Measurements from ENCODE around the gene COL6A1.
"Not testable (repeated sequence)": the region's sequence is repeated elsewhere in the genome, so short reads cannot be mapped to it uniquely, and the experiment has no call there.

The COL6A1 gene

DNA sequence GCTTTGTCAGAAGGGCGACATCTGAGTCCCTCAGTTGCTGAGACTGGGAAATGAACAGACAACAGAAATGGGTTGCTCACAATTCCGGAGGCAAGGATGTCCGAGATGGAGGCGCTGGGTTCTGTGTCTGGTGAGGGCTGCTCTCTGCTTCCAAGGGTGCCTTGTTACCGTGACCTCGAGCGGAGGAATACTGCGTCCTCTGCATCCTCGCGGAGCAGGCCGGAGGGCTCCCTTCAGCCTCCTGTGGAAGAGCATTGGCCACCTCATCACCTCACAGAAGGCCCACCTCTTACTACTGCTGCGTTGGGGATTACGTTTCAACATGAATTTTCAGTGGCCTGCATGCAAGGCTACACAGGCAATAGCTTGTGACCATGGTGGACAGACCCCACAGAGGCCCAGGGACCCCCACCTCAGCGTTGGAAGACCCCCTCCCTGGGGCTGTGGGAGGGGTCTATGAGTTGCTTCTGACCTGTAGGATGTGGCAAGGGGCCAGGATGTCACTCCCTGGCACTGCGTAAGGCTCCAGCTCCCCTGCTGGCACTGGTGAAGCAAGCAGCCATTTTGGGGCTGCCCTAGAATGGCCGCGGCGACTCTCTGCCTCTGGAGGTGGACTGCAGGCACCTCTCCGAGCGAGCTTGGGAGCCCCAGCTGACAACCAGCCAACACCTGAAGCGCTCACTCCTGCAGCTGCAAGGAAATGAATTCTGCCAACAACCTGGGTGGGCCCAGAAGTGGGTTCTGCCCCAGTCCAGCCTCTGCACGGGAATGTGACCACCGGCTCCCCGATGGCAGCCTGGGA lies 36.3 kb upstream of the COL6A1 start:
- no peak for DNase-seq (ENCODE audit: low spot score)

DNA sequence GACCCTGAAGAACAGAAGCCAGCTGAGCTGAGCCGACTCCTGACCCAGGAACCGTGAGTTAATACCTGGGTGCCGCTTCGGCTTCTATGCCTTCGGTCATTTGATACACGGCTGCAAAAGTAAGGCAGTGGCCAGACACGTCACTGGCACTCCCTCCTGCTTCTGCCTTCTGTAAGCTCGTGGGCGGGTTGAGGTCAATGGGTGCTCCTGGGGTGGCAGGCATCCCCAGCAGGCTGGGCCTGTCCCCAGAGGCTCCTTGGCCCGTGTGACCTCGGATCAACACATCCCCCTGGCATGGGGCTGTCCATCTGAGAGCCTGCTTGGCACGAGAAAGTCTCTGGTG lies 35.7 kb upstream of the COL6A1 start:
- DNase-seq (ENCODE audit: low spot score), result no peak

DNA sequence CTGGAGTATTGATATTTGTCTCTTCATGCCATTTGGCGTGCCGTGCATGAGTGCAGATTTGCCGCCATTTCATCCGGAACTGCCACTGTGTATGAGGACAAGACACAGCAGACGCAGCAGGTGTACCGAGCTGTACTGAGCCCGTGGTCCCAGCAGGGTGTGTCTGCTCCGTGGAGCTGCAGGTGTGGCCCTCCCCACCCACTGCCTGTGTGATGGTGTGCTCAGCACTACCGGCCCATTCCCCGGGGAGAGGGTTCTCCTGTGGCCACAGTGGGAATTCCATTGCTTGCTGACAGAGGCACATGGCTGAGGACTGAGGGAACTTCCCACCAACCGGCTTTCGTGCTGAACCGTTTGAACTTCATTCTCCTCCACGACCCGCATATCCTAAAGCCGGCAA lies 34.3 kb upstream of the COL6A1 start:
- DNase-seq (ENCODE audit: low spot score), result no peak

DNA sequence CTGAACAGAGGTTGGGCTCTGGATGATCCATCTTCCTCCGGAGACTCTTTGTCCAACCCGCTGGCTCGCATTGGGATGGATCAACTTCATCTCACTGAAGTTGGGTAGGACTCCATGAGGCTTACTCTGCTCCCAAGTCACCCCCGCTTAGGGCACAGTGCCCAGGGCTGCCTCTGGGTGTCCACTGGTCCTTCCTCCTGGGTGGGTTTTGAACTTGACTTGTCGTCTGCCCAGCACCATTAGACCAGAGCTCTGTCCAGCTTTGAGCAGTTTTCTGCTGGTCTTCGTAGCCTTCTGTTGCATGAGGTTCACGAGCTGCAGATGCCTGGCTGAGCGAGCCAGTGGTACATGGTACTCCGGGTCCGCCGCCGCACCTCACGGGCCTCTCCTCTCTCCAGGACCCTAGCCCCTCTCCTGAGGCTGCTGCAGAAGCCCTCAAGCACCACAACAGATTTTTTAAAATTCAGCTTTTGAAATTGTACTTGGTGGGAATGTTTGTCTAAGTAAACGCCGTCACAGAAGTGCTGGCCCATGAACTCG lies 33.8 kb upstream of the COL6A1 start:
- no peak for DNase-seq (ENCODE audit: low spot score)

DNA sequence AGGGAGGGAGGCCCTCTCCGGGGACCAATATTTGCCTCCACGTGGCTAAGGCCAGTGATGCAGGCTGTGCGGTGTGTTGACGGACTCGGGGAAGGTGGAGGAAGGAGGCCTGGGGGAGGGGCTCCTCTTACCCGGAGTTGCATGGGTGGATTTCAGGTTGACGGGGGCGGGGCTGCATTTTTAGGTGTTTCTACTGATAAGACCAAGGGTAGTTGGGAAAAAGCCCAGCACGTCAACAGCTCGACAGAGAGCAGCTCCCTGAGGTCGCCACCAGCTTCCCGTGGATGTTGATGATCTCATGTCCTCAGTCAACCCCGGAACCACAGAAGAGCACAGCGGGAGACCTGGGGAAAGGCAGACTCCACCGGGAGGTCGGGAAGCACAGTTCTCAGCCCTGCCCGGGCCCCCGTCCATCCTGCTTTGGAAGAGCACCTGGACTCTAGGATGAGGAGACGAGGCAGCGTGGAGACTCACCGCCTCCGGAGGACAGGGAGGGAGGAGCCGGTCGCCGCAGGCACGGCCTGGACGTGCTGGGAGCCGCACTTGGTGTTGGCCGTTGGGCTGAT lies 32.9 kb upstream of the COL6A1 start:
- DNase-seq (ENCODE audit: low spot score), result no peak

DNA sequence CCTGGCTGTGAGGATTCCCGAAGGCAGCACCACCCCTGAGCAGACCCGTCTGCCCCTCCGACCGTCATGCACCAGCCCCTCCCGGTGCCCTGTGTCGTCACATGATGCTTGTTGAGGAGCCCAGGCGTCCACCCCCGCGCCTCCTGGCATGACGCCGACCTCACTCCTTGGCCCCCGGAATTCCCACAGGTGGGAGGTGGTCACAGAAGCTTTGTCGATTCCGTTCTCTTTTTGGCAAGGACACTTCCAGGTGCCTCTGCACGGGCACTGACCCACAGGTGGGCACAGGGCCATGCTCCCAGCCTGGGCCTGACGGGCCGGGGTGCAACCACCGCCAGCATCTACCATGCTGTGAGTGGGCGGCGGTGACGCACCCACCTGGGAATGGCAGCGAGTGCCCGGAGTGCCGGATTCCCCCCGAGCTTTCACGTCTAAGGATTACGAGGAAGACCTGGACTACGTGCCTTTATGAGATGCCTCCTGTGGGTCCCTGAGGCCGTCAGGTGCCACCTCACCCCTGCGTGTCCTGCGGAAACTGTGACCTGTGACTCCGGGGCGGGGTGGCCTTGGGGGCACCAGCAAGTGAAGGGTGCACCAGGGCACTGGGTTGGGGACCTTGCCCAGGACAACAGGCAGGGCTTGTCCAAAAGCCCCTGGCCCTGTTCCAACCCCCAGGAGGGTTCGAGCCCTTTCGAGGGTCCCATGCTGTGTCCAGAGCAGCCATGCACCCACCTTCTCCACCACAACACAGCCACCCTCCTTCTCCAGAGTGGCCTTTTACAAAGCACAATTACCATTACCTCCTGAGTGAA lies 31.4 kb upstream of the COL6A1 start:
- DNase-seq (ENCODE audit: low spot score), result no peak

DNA sequence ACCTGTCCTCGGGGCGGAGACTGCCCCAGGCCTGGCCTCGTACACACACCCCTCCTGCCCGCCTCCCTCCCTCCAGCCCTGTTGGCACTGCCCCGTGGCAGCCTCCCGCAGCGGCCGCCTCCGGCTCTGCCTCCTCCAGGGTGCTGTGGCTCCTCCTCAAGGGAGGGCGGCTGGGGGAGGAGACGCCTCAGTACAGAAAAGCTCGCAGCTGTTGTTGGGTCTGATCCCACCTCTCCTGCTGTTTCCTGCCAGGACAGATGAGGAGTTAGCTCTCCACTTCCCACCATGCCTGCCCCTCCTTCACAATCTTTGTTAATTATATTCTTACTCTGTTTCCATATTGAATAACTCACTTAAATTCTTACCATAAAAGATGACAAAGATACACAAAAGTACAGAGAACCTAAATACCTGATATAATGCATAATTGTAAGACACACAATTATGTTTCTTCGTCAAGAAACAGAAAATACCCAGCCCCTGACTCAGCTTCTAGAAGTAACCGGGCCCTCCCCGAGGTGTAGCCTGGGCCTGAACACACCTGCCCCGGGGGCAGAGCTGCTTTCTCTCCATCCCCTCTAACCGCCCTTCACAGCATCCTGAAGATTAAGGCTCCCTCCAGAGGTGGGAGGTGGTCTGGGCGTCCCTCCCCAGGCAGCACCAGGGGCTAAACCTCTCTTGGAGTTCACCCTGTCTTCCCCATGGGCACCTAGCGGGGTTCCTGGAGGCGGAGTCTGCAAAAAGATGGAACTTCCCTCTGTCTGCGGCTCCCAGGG lies 30.6 kb upstream of the COL6A1 start:
- no peak for DNase-seq (ENCODE audit: low spot score)

DNA sequence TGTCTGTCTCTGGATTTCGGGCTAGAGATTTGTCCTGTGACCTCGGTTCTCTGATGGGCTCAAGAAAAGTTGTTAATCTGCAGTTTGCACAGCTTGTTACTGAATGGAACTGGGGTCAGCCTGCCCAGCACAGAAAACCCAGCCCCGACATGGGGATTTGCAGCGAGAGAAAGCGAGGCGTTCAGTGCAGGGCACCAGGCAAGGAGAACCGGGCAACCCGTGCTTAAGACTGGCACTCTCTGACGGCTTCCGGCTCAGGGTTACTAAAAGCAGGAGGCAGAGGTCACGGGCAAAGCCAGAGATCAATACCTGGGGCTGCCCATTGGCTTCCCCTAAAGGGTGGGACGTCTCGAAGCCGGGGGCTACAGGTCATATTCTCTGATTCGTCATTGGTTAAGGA lies 29.9 kb upstream of the COL6A1 start:
- DNase-seq (ENCODE audit: low spot score), result no peak

DNA sequence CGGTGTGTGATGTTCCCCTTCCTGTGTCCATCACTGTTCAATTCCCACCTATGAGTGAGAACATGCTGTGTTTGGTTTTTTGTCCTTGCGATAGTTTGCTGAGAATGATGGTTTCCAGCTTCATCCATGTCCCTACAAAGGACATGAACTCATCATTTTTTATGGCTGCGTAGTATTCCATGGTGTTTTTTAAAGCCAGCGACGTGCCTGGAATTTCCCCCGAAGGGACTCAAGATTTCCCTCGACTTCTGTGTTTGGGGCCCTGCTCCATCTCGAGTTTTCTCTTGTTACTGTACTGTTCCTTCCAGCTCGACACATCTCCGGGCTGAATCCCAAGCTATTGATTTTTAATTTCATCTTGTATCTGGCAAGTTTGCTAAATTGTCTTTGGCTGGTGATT lies 29.0 kb upstream of the COL6A1 start:
- DNase-seq (ENCODE audit: low spot score), result not testable (repeated sequence)

DNA sequence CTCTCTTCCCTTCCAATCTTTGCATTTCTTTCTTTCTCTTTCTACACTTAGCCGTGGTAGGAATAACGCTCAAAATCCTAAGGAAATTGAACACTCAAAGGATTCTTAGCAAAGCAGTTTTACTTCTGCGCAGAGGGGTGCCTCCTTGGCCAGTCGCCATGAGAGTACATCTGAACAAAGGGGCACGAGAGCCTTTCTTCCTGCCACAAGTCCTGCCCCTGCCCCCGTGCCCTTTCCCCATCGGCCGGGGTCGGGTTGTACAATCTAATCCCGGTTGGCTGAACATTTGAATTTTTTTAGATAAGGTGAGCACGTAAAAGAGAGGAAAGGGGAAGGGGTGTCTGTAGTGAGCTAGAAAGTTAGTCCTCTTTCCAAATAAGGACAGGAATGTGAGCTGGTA lies 28.6 kb upstream of the COL6A1 start:
- no peak for DNase-seq (ENCODE audit: low spot score)

DNA sequence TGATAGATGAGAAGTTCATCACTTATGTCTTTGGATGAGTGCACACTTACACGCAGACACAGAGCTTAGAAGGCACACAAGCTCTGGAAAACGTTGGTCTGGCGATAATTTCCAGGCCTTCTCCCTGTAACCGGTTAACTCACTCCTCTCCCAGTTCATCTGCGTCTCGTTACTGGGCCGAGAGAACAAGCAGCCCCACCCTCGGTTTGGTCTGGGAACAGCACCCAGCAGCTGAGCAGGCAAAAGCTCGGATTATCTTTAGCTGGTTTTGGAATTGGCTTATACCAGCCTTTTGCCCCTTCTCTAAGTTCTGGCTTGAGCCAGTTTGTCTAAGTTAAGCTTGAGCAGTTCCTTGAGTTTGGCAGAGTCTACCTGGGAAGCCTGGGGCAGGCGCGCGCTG lies 27.3 kb upstream of the COL6A1 start:
- DNase-seq (ENCODE audit: low spot score), result no peak

DNA sequence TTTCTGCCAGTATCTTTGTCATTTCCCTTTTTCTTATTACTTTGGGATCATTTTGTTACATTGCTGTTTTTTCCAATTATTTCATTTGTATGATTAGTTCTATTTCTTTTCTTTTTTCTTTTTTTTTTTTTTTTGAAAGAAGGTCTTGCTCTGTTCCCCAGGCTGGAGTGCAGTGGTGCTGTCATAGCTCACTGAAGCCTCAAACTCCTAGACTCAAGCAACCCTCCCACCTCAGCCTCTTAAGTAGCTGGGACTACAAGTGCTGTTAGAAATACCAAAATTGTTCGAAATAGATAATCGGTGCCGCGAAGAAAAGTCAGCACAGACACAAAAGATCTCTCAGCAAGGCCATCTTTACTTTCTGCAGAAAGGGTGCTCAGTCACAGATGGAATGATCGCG lies 26.6 kb upstream of the COL6A1 start:
- DNase-seq (ENCODE audit: low spot score), result no peak

DNA sequence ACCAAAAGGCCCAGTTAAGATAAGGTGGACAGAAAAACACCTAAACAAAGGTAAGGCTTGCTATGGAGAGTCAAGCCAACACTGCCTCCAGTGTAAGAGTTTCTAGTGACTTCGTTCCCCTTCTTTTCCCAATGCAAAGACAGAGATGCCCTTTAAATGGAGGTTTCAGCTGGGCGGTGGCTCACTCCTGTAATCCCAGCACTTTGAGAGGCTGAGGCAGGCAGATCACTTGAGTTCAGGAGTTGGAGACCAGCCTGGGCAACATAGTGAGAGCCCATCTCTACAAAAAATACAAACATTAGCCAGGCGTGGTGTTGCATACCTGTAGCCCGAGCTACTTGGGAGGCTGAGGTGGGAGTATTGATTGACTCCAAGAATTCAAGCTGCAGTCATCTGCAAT lies 24.0 kb upstream of the COL6A1 start:
- DNase-seq (ENCODE audit: low spot score), result no peak

DNA sequence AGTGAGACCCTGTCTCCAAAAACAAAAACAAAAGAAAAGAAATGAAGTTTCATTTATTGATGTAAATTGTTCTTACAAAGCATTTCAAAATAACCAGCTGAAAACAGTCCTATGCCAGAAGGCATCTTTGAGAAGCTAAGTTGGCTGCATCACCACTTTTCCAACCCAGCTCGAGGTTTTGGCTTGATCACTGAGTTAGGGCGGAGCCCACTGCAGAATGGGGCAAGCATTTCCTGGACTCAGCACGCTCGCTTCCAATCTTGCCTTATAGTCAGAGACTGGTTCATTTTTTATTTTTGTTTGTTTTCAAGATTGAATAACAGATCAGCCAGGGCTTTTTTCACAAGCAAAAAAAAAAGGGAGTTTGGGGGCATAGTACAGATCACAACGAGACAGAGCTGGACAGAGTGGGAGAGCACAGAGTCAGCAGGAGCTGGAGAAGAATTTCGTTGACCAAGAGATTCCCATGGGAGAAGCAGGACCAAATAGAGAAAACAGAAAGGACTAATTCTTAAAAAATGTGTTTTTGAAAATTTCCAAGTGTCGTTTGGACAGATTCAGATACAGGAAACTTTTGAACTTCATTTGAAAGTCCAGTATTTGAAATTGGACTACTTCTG lies 23.5 kb upstream of the COL6A1 start:
- DNase-seq (ENCODE audit: low spot score), result no peak

DNA sequence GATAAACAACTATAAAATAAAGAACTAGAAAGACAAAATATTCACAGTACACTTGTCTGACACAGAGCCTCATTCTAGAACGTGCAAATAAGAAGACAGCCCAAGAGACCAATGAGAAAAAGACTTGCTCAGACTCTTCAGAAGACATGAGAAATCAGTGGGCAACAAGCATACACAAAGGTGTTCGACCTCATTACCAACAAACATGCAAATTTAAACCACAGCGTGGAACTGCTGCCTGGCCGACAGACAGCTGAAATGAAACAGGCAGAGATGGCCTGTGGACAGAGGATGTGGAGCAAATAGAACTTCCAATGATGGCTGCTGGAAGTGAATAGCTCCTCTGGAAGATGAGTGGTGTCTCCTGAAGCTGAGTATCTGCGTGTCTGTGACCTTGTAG lies 22.4 kb upstream of the COL6A1 start:
- DNase-seq (ENCODE audit: low spot score), result no peak

DNA sequence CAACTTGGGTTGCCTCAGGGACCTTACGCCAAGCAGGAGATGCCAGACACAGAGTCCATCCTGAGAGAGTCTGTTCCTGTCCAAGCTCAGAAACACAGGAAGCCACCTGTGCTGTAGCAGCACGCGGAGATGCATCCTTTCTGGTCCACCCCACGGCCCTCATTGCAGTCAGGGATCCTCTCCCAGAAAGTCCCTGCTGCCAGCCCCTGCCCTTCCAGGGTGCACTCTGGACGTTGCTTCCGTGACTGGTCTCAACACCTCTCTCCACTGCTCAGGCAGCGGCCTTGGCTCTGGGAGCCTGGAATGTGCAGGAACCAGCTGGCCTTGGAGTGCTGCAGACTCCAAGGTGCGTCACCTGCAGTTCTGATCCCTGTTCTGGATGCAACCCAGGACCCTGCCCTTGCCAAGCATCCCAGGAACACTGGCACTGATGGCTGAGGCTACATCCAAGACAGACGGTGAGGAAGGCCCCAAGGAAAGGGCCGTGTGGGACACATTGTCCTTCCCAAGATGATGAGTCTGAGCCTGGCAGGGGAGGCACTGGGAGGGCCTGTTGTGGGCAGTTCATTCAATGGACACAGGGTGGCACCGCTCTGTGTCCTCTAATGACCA lies 21.7 kb upstream of the COL6A1 start:
- no peak for DNase-seq (ENCODE audit: low spot score)

DNA sequence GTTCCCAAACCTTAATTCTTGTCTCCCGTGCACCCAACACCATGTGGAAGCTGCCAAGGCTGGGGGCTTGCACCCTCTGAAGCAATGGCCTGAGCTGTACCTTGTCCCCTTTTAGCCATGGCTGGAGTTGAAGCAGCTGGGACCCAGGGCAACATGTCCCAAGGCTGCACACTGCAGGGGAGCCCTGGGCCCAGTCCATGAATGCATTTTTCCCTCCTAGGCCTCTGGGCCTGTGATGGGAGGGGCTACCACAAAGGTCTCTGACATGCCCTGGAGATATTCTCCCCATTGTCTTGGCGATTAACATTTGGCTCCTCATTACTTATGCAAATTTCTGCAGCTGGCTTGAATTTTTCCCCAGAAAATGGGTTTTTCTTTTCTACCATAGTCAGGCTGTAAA lies 20.2 kb upstream of the COL6A1 start:
- not testable (repeated sequence) for DNase-seq (ENCODE audit: low spot score)

DNA sequence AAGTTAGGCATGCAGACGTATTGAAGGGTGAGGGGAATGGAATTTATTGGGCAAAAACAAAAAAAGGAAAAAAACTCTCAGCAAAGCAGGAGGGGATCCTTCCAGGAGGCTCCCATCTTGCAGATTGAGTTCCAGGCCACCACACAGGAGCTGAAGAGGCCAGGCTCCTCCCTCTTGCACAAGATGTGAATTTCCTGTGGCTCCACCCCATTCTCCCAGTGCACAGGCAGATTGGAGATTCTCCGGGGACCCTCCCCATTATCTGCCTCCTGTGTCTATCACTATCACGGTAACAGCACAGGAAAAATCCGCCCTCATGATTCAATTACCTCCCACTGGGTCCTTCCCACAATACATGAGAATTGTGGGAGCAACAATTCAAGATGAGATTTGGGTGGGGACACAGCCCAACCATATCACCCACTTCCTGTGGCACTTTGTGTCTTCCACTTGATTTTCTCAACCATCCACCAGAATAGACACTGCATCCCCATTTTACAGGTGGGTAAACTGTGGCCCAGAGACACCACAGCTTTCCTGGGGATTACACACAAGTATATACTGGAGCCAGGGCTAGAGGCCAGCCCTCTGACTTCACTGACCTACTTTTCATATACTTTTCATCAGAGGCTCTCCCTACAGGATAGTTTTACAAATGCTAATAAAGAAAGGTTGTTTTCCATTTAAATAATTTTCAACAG lies 18.9 kb upstream of the COL6A1 start:
- no peak for DNase-seq (ENCODE audit: low spot score)

DNA sequence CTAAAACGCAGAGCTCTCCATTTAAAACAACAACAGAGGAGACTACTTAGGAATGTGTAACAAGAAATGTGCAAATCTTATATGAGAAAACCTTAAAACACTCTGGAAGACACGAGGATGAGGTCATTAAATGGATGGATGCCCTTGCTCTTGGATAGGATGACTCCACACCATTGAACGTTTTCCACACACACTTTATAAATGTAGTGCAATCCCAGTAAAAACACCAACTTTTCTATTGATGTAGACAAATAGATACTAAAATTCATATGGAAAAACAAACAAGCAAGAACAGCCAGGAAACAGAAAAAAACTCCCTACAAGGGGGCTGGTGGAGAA lies 18.4 kb upstream of the COL6A1 start:
- DNase-seq (ENCODE audit: low spot score), result no peak

DNA sequence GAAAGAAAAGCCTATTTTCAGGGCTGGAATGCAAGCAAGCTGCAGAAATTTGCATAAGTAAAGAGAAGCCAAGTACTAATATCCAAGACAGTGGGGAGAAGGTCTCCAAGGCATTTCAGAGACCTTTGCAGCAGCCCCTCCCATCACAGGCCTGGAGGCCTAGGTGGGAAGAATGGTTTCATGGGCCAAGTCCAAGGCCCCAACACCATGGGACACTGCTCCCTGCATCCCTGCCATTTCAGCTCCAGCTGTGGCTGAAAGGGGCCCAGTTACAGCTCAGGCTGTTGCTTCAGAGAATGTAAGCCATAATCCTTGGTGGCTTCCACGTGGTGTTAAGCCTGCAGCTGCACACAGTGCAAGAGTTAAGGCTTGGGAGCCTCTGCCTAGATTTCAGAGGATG lies 16.9 kb upstream of the COL6A1 start:
- DNase-seq (ENCODE audit: low spot score), result no peak

Measured in hematopoietic multipotent progenitor cell treated with erythropoietin and hydrocortisone succinate and interleukin-3 and kit ligand, for 15 days (in vitro differentiated cells).